Head of caudate nucleus (tissue), 42 donors: ENCODE results near the gene DAPK1.
A peak's percentile ranks its signal among the peaks of the same experiment; 100 is the strongest.

Experiments
- DNase-seq, 42 donors: peaks; one replicate each; pipeline versions ENCODE4 v3.0.0 to v3.0.0-alpha.2; 2020 to 2021; ENCODE audit warnings: mixed read lengths in 7 of 42
- intact Hi-C: fragments of 100-400 bp; cut with DNase I; formaldehyde crosslinking; loops from one replicate; pipeline ENCODE4 v1.15.0; 2022

Gene DAPK1

DNA sequence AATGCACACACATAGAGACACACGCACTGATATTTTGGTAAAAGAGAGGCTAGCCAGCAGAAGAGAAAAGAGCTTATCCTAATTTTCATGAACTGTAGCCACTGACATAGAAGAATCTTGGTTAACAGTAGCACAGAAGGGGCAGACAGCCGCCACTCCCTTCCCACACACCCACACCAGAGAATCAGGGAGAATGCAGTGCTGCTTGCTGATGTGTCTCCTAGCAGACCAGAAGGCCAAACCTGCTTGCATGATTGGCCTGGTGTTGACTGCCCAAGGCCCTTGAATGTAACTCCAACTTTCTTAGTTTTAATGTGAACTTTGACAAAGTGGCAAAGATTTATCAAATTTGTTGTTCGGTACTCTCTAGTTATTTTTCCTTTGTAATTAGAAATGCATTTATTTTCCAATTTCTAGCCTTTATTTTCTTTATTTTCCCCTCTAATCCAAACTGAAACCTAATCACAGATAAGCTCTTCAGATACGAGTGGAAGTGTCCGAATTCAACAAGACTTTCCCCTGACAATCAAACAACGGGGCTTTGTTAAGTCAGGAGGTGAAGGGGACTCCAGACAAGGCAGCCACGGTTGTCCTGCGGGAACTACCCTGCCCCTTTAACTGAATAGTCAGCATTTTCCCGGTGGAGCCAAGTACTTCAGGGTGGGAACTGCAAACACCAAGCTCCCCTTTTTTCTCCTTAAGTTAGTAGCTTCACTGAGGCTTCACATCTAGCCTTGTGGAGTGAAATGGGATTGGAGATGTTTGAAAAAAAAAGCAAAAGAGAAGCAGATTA is 146.3 kb downstream of the DAPK1 start:
- intact Hi-C loops, result no loop called here
- peak in 1 of 42 donors; percentile 25 for DNase-seq

DNA sequence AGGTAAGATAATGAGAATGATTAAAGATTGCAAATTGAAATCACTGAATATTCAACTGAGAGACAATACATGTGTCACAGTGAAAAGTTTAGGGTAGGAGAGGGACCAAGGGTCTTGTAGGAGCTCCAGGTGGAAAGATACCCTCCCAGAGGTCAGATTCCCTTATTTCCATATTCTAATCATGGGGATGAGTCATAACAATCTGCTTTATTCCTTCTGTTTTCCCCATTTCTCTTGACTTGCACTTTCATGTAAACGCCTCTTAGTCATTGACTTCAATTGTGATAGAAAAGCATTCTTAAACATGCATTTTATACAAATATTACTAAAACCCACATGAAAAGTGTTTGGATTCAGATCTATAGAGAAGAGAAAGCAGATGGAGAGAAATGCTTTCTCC is 147.0 kb downstream of the DAPK1 start:
- intact Hi-C loops, result no loop called here
- no peak for DNase-seq

DNA sequence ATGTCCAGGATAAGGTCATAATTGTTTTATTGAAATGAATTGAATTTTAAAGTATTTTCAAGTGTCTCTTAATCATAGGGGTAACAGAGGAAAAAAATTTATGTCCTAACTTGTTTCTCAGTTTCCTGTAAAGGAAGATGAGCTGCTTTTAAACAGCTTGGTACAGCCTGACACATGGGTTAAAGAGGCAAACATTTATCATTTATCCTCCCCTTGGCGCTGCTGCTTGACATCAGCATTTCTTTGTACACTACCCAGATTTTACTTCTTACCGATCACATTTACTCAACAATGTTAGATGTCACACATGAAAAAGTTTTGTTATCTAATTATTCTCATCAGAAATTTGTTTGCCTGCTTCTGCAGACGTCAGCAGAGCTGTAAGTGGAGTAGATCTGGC is 148.9 kb downstream of the DAPK1 start:
- intact Hi-C loops, result no loop called here
- DNase-seq, result no peak

DNA sequence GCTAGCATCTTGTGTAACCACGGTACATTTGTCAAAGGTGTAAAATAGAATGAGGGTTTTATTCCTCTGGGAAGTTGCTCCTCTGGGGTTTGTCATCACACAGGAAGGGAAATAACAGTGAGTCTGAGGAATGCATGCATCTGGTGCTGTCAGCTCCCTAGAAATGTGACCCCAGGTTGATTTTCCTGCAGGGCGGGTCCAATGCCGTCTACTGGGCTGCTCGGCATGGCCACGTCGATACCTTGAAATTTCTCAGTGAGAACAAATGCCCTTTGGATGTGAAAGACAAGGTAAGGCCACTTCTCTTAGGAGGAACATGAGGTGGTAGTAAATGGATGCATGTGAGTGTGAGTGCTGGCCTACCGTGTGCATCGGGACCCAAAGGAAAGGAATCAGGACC is 149.4 kb downstream of the DAPK1 start:
- intact Hi-C loops, result no loop called here
- no peak for DNase-seq

DNA sequence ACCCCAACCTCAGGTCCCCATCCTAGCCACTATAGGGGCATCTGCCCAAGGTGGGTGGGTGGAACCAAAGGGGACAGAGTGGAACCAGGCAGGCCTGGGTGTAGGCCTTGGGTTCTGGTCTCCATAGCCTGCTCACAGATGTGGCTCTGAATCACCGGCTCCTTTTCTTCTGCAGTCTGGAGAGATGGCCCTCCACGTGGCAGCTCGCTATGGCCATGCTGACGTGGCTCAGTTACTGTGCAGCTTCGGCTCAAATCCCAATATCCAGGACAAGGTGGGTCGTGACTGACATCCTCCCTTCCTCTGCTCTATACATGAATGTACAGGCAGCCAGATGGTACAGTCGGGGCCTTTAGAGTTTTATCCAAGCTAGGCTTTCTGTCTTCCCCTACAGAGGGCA is 150.9 kb downstream of the DAPK1 start:
- no peak for DNase-seq
- intact Hi-C loops, result no loop called here

DNA sequence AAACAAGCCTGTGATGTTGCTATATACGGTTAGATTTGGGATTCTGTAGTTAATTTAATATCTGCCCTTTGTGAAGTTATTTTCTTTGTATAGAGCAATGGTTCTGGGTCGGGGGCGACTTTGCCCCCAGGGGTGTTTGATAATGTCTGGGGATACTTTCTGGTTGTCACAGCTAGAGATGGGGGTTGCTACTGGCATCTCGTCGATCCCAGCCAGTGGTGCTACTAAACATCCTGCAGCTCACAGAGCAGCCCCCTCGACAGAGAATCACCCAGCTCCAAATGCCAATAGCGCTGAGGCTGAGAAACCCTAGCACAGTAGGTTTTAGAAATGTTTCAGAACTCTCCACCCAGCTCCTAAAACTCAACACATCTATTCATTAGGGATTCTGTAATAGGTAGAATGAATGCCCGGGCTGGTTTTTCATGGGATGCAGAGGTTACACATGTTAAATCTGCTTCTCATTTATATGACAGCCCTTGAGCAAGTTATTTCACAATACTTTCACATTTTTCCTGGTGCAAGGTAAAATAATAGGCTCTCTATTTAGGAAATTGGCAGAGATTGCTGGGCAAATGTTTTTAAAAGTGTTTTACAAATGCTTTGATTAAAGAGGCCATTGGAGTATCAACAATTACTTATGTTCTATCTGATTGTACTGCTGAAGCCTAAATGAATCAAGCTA is 153.1 kb downstream of the DAPK1 start:
- no peak for DNase-seq
- intact Hi-C loops, result no loop called here

DNA sequence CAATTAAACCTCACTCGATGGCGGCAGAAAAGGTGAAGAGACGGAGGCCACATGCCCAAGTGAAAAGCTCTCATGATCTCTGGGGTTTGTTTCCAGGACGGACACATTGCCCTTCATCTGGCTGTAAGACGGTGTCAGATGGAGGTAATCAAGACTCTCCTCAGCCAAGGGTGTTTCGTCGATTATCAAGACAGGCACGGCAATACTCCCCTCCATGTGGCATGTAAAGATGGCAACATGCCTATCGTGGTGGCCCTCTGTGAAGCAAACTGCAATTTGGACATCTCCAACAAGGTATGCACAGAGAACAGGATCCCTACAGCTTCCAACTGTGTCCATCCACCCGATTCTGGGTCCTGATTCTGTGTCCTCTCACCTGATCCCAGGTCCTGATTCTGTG is 153.8 kb downstream of the DAPK1 start:
- no peak for DNase-seq
- intact Hi-C loops, result no loop called here

DNA sequence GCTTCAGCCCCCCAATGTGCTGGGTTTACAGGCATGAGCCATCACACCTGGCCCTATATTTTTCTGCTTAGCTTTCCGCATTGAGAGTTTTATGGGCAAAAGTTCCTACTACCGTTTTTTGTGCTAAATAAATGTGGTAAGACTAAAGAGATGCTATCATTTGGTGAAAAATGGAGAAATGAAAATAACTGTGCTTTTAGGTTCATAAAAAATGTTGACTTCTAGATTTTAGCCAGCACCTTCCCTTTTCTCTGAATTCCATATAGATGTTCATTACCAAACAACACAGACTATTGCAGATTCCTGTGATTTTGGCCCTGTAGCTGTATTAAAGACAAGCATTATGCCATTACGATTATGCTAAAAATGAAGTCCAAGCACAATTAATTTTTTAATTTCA is 156.3 kb downstream of the DAPK1 start:
- DNase-seq, result no peak
- intact Hi-C loops, result no loop called here

DNA sequence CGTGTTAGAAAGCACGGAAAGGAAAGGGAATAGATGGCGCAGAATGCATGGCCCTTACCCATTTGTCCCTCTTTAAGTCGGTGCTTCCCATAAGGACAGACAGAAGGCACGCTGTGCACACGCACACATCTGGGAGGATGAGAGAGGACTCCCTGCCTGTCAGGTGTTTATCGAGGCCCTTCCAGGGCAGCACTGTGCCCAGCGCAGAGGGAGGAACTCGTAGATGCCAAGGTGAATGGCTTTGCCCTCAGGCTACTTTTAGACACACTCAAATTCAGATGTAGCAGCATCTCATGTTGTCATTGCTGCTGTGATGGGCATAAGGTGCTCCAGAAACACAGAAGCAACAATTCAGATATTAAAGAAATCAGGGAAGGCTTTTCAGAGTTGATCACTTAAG is 158.1 kb downstream of the DAPK1 start:
- peak in 1 of 42 donors; percentile 7 for DNase-seq
- intact Hi-C loops, result no loop called here

DNA sequence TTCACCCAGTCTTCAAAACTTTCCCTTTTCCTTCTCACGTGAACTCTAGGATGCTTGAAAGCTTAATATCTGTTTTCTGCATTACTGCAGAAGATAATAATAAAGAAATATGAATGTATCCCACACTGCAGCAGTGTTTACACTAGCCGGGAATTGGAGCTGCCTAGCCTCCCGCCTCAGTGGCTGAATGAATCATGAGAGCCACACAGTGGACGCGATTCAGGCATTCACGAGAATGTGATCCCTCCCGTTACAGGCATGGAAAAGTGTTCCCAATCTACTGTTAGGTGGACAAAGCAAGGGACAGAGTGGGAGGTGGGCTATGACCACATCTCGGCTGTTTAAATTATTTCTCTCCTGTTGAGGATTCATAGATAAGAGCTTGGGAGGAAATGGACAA is 158.8 kb downstream of the DAPK1 start:
- peak in 3 of 42 donors; percentile 25 to 56 (median 29) for DNase-seq
- intact Hi-C loops, result no loop called here

DNA sequence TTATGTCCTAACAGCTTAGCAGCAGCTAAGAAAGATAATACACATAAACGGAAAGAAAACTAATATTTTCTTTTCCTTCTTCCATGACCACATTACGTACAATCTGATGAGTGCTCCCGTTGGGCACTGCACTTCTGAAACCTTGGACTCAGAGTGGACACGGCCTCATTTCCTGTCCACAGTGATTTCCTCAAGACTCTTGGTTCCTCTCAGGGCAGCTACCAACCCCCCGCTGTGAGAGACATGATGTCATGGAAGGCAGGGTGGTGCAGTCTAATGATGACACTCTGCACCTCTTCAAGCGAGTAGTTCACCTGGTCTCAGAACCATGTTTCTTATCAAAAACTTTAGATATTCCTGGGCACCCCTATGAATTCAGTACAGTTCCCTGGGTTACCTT is 159.5 kb downstream of the DAPK1 start:
- peak in 1 of 42 donors; percentile 30 for DNase-seq
- intact Hi-C loops, result no loop called here

DNA sequence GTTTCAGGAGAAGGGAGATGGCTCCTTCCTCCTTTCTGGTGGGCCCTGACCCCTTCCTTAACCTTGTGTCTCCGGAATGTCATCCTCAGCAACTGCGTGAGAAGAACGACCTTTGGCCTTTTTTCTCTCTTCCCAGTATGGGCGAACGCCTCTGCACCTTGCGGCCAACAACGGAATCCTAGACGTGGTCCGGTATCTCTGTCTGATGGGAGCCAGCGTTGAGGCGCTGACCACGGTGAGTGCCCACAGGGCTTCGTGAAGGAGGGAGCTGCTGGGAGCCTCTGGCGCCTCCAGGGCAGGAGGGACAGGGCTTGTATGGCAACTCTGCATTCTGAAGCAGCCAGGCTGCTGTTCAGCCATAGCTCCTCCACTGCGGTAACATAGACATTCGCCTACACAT is 160.2 kb downstream of the DAPK1 start:
- intact Hi-C loops, result no loop called here

DNA sequence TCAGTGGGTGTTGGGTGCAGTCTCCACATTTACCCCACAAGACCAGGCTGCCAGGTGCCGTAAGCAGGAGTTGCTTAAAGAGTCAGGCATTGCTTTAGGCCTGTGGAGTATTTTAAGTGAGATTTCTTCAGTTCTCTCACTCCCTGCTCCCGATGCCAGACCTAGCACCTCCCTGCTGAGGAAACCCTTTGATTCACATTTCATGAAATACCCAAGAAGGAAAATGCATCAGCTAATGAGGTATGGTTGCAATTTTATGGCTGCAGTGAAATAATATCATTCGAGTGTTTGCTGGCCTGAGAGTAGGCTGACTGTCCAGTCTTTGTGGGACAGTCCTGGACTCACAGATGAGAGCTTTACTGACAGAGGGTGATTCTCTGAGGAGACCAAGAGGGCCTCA is 160.8 kb downstream of the DAPK1 start:
- intact Hi-C loops, result no loop called here
- DNase-seq, result no peak

More for the DNA sequence above, 160.2 kb downstream of the DAPK1 start:
- DNase-seq, result peak in 1 of 42 donors; percentile 24

DNA sequence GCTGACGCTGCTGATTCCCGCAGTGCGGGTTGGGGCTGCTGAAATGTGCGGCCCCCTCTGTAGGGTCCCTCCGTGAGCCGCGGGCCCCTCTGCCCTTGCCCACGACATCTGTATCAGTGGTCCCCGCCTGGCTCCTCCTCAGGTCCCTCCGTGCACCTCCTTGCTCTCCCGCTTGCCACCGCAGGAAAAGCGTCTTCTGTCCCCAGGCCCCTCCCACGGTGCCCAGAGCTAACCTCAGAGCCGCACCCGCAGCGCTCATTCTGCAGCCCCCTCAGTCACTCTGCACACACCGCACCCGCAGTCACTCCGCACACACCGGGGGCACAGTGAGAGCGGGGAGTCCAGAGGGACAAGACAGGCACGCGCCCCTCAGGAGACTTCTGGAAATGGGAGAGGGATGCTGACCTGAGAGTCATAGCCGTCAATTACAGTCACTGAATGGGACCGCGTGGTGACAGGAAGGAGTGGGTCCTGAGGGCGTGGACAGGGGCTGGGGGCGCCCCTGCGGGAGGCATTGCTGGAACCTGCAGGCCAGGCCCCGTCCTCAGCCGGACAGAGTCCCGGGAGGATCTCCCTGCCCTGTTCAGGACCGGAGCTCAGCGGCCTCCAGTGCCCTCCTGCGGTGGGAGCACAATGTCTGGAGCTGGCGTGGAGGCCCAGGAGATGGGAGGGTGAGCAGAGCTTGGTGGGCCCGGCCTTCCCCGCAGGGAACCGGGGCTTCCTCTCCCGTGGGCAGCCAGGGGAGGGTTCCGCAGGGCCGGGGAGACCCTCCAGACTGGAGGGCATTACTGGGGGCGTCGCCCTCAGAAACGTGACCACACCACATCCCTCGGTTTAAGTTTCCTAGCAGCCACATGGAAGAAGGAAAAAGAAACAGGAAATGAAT is 162.1 kb downstream of the DAPK1 start:
- intact Hi-C loops, result loop anchor here (5.0 kb wide), 1 partner anchor 322 kb away; no protein-coding TSS in a partner anchor
- DNase-seq, result peak in 2 of 42 donors; percentile 18 to 20

DNA sequence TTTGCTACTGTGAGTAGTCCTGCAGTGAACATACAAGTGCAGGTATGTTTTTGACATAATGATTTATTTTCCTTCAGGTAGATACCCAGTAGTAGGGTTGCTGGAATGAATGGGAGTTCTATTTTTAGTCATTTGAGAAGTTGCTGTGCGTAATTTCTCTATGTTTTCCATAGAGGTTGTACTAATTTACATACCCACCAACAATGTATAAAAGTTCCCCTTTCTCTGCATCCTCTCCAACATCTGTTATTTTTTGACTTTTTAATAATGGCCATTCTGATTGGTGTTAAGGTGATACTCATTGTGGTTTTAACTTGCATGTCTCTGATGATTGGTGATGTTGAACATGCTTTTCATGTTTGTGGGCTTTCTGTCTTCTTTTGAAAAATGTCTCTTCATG is 163.6 kb downstream of the DAPK1 start:
- intact Hi-C loops, result loop anchor here (5.0 kb wide), 1 partner anchor 324 kb away; no protein-coding TSS in a partner anchor
- DNase-seq, result no peak

DNA sequence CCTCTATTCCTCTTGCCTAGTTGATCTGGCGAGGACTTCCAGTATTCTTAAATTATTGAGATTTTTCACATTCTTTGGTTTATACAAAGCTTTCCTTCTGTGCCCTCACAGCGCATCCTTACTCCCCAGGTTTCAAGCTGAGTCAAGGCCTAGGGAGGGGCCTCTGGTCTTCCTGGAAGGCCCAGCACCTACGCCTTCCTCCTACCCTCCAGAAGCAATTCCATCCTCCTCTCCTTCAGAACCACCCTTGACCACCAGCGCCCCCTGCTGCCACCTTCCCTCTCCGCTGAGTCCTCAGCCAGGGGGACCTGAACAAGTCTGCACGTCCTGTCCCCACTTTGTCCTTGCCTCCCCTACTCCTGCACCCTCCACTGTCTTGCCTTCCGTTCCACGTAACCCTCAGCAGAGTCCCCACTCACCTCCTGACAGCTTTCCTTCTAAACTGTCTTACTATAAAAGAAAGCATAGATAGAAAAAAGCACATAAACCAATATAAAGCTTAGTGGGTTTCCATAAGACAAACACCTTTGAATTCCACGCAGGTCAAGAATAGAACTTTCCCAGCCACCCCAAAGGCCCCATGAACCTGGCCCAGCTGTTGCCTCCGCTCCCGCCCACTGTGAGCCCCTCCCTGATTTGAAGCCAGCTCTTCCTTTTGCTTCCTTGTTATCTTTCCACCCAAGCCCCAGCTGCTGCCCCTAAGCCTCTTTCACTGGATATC is 165.3 kb downstream of the DAPK1 start:
- intact Hi-C loops, result loop anchor here (5.0 kb wide), 1 partner anchor 326 kb away; no protein-coding TSS in a partner anchor
- peak; percentile 43 to 90 (median 78) for DNase-seq

DNA sequence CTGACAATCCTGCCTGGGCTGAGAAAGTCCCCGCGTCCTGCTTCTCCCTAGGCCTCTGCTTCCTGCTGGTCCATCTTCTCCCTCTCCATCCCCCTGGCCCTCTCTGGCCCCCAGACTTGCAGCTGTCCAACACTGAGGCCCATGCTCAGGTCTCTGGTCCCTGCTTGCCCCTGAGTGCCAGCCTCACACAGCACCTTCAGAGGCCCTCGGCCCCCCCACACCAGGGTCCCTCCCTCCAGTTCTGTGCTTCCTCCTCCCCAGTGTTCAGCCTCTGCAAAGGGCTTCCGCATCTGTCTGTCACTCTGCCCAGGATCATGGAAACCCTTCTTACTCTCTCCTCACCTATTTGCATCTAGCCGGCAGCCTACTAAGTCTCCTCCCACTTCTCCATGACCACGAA is 165.9 kb downstream of the DAPK1 start:
- DNase-seq, result peak in 1 of 42 donors; percentile 21
- intact Hi-C loops, result loop anchor here (5.0 kb wide), 1 partner anchor 326 kb away; no protein-coding TSS in a partner anchor

DNA sequence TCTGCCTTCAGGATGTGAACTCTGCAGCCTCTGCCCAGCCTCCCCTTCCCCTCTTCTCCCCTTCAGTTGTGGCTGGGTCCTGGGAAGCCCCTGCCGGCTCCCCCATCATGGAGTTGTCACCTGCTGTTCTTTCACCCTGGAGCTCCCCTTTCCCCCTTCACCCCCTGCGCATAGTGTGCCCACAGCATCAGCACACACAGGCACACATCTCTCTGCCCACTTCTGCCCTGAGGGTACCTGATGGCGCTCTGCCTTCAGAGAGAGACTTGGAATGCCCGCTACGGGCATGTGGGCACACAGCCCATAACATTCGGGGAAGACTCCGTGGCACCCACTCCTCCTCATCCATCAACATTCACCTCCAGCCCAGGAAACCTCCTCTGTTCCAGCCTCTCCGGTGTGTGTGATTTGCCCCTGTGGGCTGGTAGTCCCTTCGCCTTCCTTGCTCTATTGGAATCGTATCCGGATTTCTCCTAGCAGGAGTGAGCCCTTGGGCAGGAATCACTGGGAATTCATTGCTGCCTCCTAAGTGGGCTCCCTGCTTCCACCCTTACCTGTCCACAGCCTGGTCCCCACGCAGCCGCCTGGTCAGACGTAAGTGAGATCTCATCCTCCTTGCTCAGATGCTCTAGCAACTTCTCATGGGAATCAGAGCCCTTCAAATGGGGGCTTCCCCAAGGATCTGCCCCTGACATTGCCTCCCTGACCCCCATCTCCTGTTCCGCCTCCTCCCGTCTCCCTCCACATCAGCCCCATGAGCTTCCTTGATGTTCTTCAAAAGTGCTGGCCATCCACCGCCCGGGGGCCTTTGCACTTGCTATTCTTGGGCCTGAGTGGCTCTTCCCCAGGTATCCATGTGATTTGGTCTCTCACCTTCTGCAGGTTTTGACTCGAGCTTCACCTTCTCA is 166.7 kb downstream of the DAPK1 start:
- intact Hi-C loops, result loop anchor here (5.0 kb wide), 1 partner anchor 327 kb away; no protein-coding TSS in a partner anchor
- peak in 1 of 42 donors; percentile 27 for DNase-seq
